Right ventricle myocardium superior (tissue), 1 donor: Measurements from ENCODE around the gene FAM174C. TPM values are rescaled to one million over a fixed set of nuclear protein-coding genes. Genes with fewer than 3 reads are reported as not detected.

Experiments used
- ATAC-seq: fragments of 200-7000 bp; cut with Tn5 transposase; one replicate; pipeline ENCODE4 v1.9.1; 2020; ENCODE audit warnings: mild to moderate bottlenecking; ENCODE audit not compliant: poor library complexity
- DNase-seq: peaks from one replicate; pipeline ENCODE4 v3.0.0-alpha.2; 2020
- intact Hi-C: fragments of 100-400 bp; cut with DNase I; formaldehyde crosslinking; loops from one replicate; pipeline ENCODE4 v1.11.2; 2022
- total RNA-seq: library from RNA; stranded (reverse); fragmentation: NEBNext Ultra II Directional; extraction: Animal tissue kit (Norgen Biotek cat#: 25700); gene quantifications from one replicate; pipeline ENCODE4 v1.2.1, GENCODE V29; 2021
- donor health status: DM: no; HTN: yes; CAD: no; lungs with severe emphysema.

The FAM174C gene
- total RNA-seq, 1 donor from 2014 or later, result 12.4 TPM

DNA sequence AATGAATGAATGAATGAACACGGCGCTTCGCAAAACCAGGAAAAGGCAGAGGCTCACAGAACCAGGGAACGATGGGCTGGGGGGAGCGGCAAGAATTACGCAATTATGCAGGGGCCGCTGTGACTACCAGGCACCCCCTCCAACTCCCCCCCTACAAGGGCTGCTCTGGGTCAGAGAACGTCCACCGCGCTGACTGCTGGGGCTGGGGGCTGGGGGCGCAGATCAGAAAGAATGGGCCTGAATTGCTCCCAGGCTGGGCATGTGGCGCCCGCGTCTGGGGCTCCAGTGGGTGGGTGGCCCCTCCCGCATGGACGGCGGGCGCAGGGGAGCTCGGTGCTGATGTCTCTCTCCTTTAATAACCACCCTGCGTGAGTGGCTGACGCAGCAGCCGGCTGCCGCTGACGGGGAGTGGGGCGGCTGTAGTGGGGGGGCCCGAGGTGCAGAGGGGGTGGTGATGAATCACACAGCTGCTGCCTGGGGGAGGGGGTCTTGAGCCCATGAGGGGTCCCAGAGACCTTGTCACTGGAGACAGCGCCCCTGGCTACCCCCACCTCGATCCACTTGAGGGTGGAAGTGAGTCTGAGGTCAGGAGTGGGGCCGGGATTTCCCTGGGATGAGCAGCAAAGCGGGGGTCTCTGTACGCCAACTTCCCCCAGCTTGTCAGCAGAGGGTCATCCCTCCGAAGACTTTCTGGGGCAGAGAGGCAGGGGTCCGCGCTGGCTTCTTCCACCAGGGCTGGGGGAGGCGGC is 7.7 kb upstream of the FAM174C start:
- no peak for DNase-seq
- no peak for ATAC-seq
- intact Hi-C loops, result loop anchor here (2.0 kb wide), 1 partner anchor 23 kb away; no protein-coding TSS in a partner anchor

GRCh38 chr19:1268226-1269064 is 6.9 kb upstream of the FAM174C start:
- ATAC-seq, result no peak
- DNase-seq, result no peak
- intact Hi-C loops, result loop anchor here (2.0 kb wide), 1 partner anchor 24 kb away; no protein-coding TSS in a partner anchor

DNA sequence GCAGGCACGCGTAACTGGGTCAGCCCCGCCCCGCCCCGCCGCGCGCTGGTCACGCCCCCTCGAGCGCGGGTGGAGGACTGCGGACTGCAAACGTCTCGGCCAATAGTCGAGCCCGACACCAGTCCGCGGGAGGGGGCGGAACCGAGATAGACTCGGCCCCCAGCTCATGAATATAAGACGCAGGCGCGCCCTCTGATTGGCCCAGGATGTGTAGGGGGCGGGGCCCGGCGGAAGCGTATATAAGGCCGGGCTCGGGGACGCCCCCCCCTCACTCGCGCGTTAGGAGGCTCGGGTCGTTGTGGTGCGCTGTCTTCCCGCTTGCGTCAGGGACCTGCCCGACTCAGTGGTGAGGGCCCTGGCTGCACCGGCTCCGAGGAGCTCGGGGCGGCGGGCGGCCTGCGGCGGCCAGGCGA is 6.3 kb upstream of the FAM174C start, which contains the start of gene CIRBP:
Gene CIRBP (plus strand): TSS at position 268 of the 413 bp plus-strand sequence. CDS start 1,602 bp downstream, outside the sequence.
- intact Hi-C loops, result loop anchor here (2.0 kb wide), 1 partner anchor 24 kb away; no protein-coding TSS in a partner anchor
- ATAC-seq (peak; percentile 73), DNase-seq (peak; percentile 100)

- DNase-seq (peak; percentile 91), ATAC-seq (peak; percentile 40)
- intact Hi-C loops, result loop anchor here (2.0 to 10.0 kb wide), 2 partner anchors 25 to 115 kb away; partner anchors contain the start of gene NDUFS7
Observed at GRCh38 chr19:1269478-1270212, 5.7 kb upstream of the FAM174C start.

GRCh38 chr19:1270213-1270853 is 5.0 kb upstream of the FAM174C start:
- intact Hi-C loops, result loop anchor here (10.0 kb wide), 1 partner anchor 114 kb away; the partner anchor contains the start of gene NDUFS7
- DNase-seq (no peak), ATAC-seq (no peak)

GRCh38 chr19:1270854-1271527 is 4.3 kb upstream of the FAM174C start:
- no peak for ATAC-seq
- DNase-seq, result no peak
- intact Hi-C loops, result loop anchor here (10.0 kb wide), 1 partner anchor 114 kb away; the partner anchor contains the start of gene NDUFS7

GRCh38 chr19:1271528-1272422 is 3.6 kb upstream of the FAM174C start:
- DNase-seq (no peak), ATAC-seq (no peak)
- intact Hi-C loops, result loop anchor here (10.0 kb wide), 1 partner anchor 113 kb away; the partner anchor contains the start of gene NDUFS7

DNA sequence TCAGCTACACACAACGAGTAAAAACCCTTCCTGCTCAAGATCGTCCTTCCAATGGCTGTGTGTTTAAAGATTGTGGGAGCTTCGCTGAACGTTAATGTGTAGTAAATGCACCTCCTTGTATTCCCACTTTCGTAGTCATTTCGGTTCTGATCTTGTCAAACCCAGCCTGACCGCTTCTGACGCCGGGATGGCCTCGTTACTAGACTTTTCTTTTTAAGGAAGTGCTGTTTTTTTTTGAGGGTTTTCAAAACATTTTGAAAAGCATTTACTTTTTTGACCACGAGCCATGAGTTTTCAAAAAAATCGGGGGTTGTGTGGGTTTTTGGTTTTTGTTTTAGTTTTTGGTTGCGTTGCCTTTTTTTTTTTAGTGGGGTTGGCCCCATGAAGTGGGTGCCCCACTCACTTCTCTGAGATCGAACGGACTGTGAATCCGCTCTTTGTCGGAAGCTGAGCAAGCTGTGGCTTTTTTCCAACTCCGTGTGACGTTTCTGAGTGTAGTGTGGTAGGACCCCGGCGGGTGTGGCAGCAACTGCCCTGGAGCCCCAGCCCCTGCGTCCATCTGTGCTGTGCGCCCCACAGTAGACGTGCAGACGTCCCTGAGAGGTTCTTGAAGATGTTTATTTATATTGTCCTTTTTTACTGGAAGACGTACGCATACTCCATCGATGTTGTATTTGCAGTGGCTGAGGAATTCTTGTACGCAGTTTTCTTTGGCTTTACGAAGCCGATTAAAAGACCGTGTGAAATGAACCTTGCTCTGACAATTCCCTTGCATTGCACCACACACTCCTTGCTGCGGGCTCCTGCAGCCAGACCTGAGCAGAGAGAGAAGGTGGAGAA is 2.7 kb upstream of the FAM174C start:
- intact Hi-C loops, result loop anchor here (10.0 kb wide), 1 partner anchor 112 kb away; the partner anchor contains the start of gene NDUFS7
- DNase-seq (no peak), ATAC-seq (no peak)

- no peak for ATAC-seq
- peak; percentile 53 for DNase-seq
- intact Hi-C loops, result loop anchor here (10.0 kb wide), 1 partner anchor 111 kb away; the partner anchor contains the start of gene NDUFS7
Observed at GRCh38 chr19:1273263-1274041, 1.9 kb upstream of the FAM174C start.

DNA sequence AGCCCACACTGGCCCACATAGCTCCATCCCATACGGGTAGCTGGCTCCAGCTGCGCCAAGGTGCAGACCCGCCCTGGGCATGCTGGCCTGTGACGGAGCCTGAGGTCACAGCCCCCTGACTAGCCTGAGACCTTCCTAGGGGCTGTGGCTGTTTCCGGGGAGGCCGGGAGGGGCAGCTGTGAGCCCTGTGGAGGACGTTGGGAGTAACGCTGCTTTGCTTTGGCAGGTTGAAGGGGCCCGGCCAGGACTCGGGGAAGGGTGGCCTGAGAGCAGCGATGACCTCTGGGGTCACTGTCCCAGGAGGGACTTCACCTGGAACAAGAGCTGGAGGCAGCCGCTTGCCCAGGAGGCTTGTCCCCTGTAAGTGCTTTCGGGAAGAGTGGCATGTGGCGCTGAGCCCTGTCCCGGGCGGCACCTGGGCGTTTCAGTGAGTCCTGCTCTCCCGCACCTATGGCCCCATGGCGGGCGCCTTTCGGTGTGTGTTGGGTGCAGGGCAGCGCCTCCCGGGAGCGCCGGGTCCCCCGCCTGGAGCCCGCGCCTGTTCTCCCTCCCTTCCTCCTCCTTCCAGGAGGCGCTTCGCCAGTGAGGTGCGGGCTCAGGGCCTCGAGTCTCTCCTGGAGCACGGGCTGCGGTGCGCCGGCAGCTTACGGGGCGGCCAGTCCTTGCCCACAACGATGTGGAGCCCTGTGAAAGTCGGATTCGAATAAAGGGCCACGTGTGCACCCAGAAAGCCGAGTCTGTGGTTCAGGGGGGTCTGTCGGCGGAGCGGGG is 1.1 kb upstream of the FAM174C start:
- peak; percentile 53 for DNase-seq

GRCh38 chr19:1274852-1275259 is 474 bp upstream of the FAM174C start:
- ATAC-seq, result peak; percentile 1
- DNase-seq, result no peak
- intact Hi-C loops, result loop anchor here (10.0 kb wide), 1 partner anchor 110 kb away; the partner anchor contains the start of gene NDUFS7

More for the DNA sequence above, 1.1 kb upstream of the FAM174C start:
- intact Hi-C loops, result loop anchor here (10.0 kb wide), 1 partner anchor 111 kb away; the partner anchor contains the start of gene NDUFS7
- ATAC-seq, result no peak

- intact Hi-C loops, result loop anchor here (10.0 kb wide), 1 partner anchor 109 kb away; the partner anchor contains the start of gene NDUFS7
- ATAC-seq (no peak), DNase-seq (no peak)
Observed at GRCh38 chr19:1275976-1276627, 772 bp downstream of the FAM174C start.

- ATAC-seq (no peak), DNase-seq (no peak)
- intact Hi-C loops, result loop anchor here (10.0 kb wide), 1 partner anchor 108 kb away; the partner anchor contains the start of gene NDUFS7
Observed at GRCh38 chr19:1276628-1277022, 1.3 kb downstream of the FAM174C start.
